PC-3 (cell line): ENCODE measurements around the gene HBS1L. TPM values are rescaled to one million over a fixed set of nuclear protein-coding genes. Genes with fewer than 3 reads are reported as not detected.
A peak's percentile ranks its signal among the peaks of the same experiment; 100 is the strongest.

Source experiments
- ATAC-seq: fragments of 200-7000 bp; cut with Tn5 transposase; 2 replicates; pipeline ENCODE4 v1.9.1; 2020; ENCODE audit warnings: mild to moderate bottlenecking, moderate library complexity
- BruUV-seq: library from RNA; stranded (reverse); fragments of 400-500 nt; replicated peaks from 2 replicates; lab custom pipeline; 2021; lab: Mats Ljungman, UMichigan
- CTCF ChIA-PET: fragments of 300-600 bp; sonication (Branson Sonifier 250); formaldehyde crosslinking; loops from one replicate; lab custom pipeline; 2022; ENCODE audit warnings: antibody characterized with exemption; lab: Charles Lee
- POLR2A ChIA-PET: fragments of 300-600 bp; sonication (Branson Sonifier 250); formaldehyde crosslinking; loops from one replicate; lab custom pipeline; 2022; ENCODE audit warnings: antibody characterized with exemption; ENCODE audit not compliant: unreplicated experiment; lab: Charles Lee
- DNase-seq: peaks from one replicate; pipeline ENCODE4 v3.0.0-alpha.2; 2015
- H2AFZ ChIP-seq: fragments of 300-600 bp; sonication (generic); 2 replicates; pipeline ENCODE4 v1.6.0; 2016; ENCODE audit warnings: antibody characterized with exemption, low read length
- H3F3A ChIP-seq: fragments of 300-600 bp; sonication (generic); one replicate; pipeline ENCODE4 v1.6.0; 2017; ENCODE audit warnings: antibody characterized with exemption, low read length, control low read depth, mild to moderate bottlenecking; ENCODE audit not compliant: unreplicated experiment
- H3K27ac ChIP-seq: fragments of 300-600 bp; sonication (generic); 2 replicates; pipeline ENCODE4 v1.5.1; 2016; ENCODE audit warnings: mild to moderate bottlenecking, low read length
- H3K27me3 ChIP-seq: fragments of 300-600 bp; sonication (generic); 2 replicates; pipeline ENCODE4 v1.6.1; 2016; ENCODE audit warnings: low read length, mixed read lengths
- H3K36me3 ChIP-seq: fragments of 300-600 bp; sonication (generic); 2 replicates; pipeline ENCODE4 v1.6.1; 2016; ENCODE audit warnings: low read depth, mixed run types, low read length, mixed read lengths
- H3K4me1 ChIP-seq: fragments of 300-600 bp; sonication (generic); 2 replicates; pipeline ENCODE4 v1.5.1; 2016; ENCODE audit warnings: low read length; ENCODE audit not compliant: insufficient read depth
- H3K4me2 ChIP-seq: fragments of 300-600 bp; sonication (generic); 2 replicates; pipeline ENCODE4 v1.6.0; 2016; ENCODE audit warnings: low read length
- H3K4me3 ChIP-seq: fragments of 300-600 bp; sonication (generic); 2 replicates; pipeline ENCODE4 v1.5.1; 2016; ENCODE audit warnings: mild to moderate bottlenecking, low read length, mixed read lengths
- H3K79me2 ChIP-seq: fragments of 300-600 bp; sonication (generic); 2 replicates; pipeline ENCODE4 v1.6.1; 2017; ENCODE audit warnings: low read length, mixed read lengths
- H3K9ac ChIP-seq: fragments of 300-600 bp; sonication (generic); 2 replicates; pipeline ENCODE4 v1.6.0; 2016; ENCODE audit warnings: mild to moderate bottlenecking, low read length
- H3K9me2 ChIP-seq: fragments of 300-600 bp; sonication (generic); replicated peaks from 2 replicates; pipeline ENCODE4 v1.6.1; 2016; ENCODE audit warnings: mixed run types, low read length, mixed read lengths
- H3K9me3 ChIP-seq: fragments of 300-600 bp; sonication (generic); 2 replicates; pipeline ENCODE4 v1.6.1; 2016; ENCODE audit warnings: low read length, mixed read lengths
- H4K20me1 ChIP-seq: fragments of 300-600 bp; sonication (generic); 2 replicates; pipeline ENCODE4 v1.6.1; 2016; ENCODE audit warnings: low read length, mixed read lengths
- CTCF ChIP-seq: fragments of 300-600 bp; sonication (generic); conservative IDR thresholded peaks from 2 replicates; pipeline ENCODE4 v1.5.1; 2017; ENCODE audit warnings: antibody characterized with exemption, low read depth, mild to moderate bottlenecking, low read length
- EZH2 ChIP-seq: fragments of 300-600 bp; sonication (generic); IDR thresholded peaks from one replicate; pipeline ENCODE4 v1.6.1; 2017; ENCODE audit warnings: antibody characterized with exemption, mild to moderate bottlenecking, low read length; ENCODE audit not compliant: unreplicated experiment
- EZH2phosphoT487 ChIP-seq: fragments of 300-600 bp; sonication (generic); IDR thresholded peaks from 2 replicates; pipeline ENCODE4 v1.6.1; 2018; ENCODE audit warnings: mild to moderate bottlenecking, antibody characterized with exemption, low read length, borderline replicate concordance
- intact Hi-C: fragments of 100-400 bp; cut with micrococcal nuclease; formaldehyde crosslinking; loops from 2 replicates; pipeline ENCODE4 v1.9.0; 2023
- total RNA-seq: library from RNA; depleted of rRNA; stranded (reverse); fragments of >200 nt; gene quantifications from 2 replicates; pipeline ENCODE4 v1.2.3, GENCODE V29; 2014

Gene HBS1L
- total RNA-seq, 1 experiment from 2014 or later: 53.2 TPM

GRCh38 chr6:135095716-135096115 is 41.1 kb upstream of the HBS1L start:
- no peak overlapping the region for H2AFZ ChIP-seq
- no peak for ATAC-seq
- H3K4me2 ChIP-seq: no peak overlapping the region
- H3K36me3 ChIP-seq: no peaks in the 10 kb centered on the region
- TF ChIP-seq EZH2: no peak
- no peak for TF ChIP-seq CTCF
- TF ChIP-seq EZH2phosphoT487: no peak
- H3K9me2 ChIP-seq: no peaks in the 10 kb centered on the region
- intact Hi-C loops: no loop called here
- H4K20me1 ChIP-seq: no peaks in the 10 kb centered on the region
- H3K27ac ChIP-seq: no peak overlapping the region
- H3K9ac ChIP-seq: no peak overlapping the region
- no TSS peak for BruUV-seq
- no peak for DNase-seq
- H3K4me1 ChIP-seq: peaks cover 13% of the 10 kb centered on the region
- H3K27me3 ChIP-seq: peaks cover 5% of the 10 kb centered on the region; the same call in 1 of the 2 replicates
- no peak overlapping the region for H3K4me3 ChIP-seq
- H3K79me2 ChIP-seq: no peaks in the 10 kb centered on the region
- H3F3A ChIP-seq: no peaks in the 10 kb centered on the region
- no peaks in the 10 kb centered on the region for H3K9me3 ChIP-seq
- ChIA-PET POLR2A (no interaction called here), CTCF (no interaction called here)

DNA sequence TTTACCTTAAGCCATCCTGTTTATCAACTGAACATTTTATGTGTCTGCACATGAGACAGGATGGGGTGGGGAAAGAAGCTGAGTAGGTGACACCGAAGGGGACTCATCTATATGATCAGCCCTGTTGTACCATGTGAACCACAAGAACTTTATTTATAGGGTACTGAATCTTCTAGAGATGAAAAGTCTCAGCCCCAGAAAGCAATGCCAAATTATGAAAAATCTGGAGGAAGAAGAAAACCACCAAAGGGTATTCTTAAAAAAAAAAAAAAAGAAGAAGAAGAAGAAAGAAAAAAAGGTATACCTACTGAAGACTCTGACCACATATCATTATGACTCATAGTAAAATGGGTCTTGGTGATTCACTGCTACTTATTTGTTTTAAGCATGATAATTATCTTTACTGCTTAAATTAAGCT is 39.8 kb upstream of the HBS1L start:
- Histone ChIP-seq H3K27ac (no peak overlapping the region), H3K27me3 (peaks cover 5% of the 10 kb centered on the region; the same call in 1 of the 2 replicates), H3K4me2 (no peak overlapping the region), H3K9me3 (no peaks in the 10 kb centered on the region), H3K4me3 (no peak overlapping the region), H3K79me2 (no peaks in the 10 kb centered on the region), H3F3A (no peaks in the 10 kb centered on the region), H4K20me1 (no peaks in the 10 kb centered on the region), H2AFZ (no peak overlapping the region), H3K36me3 (no peaks in the 10 kb centered on the region), H3K4me1 (peaks cover 13% of the 10 kb centered on the region), H3K9me2 (no peaks in the 10 kb centered on the region), H3K9ac (no peak overlapping the region)
- TF ChIP-seq EZH2phosphoT487: no peak
- no peak for TF ChIP-seq EZH2
- TF ChIP-seq CTCF: no peak
- ATAC-seq (peak; percentile 76), DNase-seq (peak; percentile 53)
- ChIA-PET POLR2A (no interaction called here), CTCF (no interaction called here)
- intact Hi-C loops: no loop called here
- BruUV-seq: no TSS peak

- Histone ChIP-seq H3K4me1 (peaks cover 19% of the 10 kb centered on the region), H3K9me3 (no peaks in the 10 kb centered on the region), H3F3A (no peaks in the 10 kb centered on the region), H3K9me2 (no peaks in the 10 kb centered on the region), H4K20me1 (no peaks in the 10 kb centered on the region), H3K4me3 (no peak overlapping the region), H3K27ac (no peak overlapping the region), H2AFZ (no peak overlapping the region), H3K36me3 (no peaks in the 10 kb centered on the region), H3K9ac (no peak overlapping the region), H3K79me2 (no peaks in the 10 kb centered on the region), H3K27me3 (peaks cover 5% of the 10 kb centered on the region; the same call in 1 of the 2 replicates), H3K4me2 (no peak overlapping the region)
- TF ChIP-seq CTCF (no peak), EZH2phosphoT487 (no peak), EZH2 (no peak)
- intact Hi-C loops: no loop called here
- no TSS peak for BruUV-seq
- CTCF ChIA-PET: no interaction called here
- POLR2A ChIA-PET: no interaction called here
- ATAC-seq (no peak), DNase-seq (no peak)
Measured at GRCh38 chr6:135093578-135093977, 39.0 kb upstream of the HBS1L start.
